AML-193 (cell line): ENCODE results near the gene AFAP1.

ENCODE experiments used
- DNase-seq, 2 experiments: peaks; one replicate each; lab custom pipeline; 2025; lab: John Stamatoyannopoulos, UW

Gene AFAP1, protein sequence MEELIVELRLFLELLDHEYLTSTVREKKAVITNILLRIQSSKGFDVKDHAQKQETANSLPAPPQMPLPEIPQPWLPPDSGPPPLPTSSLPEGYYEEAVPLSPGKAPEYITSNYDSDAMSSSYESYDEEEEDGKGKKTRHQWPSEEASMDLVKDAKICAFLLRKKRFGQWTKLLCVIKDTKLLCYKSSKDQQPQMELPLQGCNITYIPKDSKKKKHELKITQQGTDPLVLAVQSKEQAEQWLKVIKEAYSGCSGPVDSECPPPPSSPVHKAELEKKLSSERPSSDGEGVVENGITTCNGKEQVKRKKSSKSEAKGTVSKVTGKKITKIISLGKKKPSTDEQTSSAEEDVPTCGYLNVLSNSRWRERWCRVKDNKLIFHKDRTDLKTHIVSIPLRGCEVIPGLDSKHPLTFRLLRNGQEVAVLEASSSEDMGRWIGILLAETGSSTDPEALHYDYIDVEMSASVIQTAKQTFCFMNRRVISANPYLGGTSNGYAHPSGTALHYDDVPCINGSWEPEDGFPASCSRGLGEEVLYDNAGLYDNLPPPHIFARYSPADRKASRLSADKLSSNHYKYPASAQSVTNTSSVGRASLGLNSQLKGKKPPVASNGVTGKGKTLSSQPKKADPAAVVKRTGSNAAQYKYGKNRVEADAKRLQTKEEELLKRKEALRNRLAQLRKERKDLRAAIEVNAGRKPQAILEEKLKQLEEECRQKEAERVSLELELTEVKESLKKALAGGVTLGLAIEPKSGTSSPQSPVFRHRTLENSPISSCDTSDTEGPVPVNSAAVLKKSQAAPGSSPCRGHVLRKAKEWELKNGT

DNA sequence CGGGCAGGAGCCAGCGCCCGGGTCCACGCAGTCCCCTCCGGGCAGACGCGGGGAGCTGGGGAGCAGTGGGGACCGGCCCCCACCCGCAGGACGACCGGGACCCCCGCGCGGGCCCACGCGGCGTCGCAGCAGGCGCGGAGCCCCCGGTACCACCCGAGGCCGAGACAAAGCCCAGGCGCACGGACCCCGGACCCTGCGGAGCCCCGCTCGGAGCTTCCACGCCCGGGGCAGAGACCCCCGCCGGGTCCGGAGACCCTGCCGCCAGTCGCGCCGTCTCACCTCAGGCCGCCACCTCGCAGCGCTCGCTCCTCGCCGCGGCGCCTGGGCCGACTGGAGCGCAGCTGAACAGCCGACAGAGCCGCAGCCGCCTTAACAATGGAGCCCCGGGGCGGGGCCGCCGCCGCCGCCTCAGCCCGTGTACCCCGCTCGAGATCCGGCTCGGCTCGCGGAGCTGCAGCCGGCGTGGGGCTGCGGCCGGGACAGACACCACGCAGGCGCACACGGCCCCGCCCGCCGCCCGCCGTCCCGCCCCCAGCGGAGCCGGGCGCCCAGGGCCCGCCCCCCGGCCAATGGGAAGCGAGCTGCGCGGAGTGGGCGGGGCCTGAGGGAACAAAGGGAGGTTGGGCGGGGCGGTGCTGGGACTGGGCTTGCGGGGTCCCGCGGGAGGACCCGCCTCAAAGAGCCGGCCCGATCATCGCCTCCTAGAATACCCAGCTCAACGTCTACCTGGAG lies at the start of gene AFAP1:
Gene AFAP1, minus strand, starts transcription at position 485 of the 732 bp plus-strand sequence. CDS start 67,783 bp downstream, outside the sequence.
- DNase-seq, result no peak

DNA sequence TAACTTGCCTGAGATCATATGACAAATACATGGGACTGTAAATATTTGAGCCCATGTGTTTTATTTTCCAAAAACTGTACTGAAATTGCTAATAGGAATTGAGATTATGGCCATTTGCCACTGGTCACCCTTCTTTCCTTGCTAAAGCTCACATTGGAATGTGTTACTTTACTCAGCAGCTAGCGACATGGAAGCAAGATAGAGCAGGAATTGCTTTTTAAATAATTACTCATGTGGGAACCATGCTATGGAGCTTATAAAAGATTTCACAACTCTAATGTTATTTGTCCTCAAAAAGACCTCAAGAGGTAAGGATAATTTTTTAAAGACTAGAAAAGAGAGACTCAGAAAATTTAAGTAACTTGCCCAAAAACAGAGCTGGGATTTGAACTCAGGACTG lies 48.8 kb upstream of the AFAP1 start:
- DNase-seq, result no peak

DNA sequence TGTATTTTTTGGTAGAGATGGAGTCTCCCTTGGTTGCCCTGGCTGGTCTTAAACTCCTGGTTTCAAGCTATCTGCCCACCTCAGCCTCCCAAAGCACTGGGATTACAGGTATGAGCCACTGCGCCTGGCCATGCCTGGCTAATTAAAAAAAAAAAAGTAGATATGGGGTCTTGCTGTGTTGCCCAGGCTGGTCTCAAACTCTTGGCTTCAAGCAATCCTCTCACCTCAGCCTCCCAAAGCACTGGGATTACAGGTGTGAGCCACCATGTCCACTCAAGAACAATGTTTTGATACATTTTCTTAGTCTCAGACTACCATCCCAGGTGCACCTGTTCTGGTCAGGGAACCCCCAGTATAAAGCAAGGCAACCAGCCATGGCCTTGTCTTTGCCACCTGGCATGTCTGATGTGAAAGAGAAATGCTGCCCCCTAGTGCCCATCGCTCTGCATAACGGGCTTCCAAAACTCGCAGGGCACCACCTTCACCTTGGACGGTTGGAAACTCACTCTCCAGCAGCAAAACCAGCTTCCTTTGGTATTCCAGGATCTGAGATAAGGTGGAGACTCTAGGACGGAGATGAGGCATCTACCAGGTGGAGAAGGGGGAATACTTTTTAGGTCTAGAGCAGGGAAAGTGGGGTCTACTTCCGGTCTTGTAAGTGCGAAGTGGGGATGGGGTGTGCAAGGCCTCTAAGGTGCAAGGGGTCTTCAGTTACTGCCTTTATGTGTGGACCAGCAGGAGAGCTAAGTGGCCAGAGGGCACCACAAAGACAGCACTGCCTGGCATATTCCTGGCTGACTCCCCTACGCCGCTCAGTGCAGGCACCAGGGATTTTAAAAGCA lies 47.7 kb upstream of the AFAP1 start:
- peak; percentile 15 to 34 for DNase-seq

DNA sequence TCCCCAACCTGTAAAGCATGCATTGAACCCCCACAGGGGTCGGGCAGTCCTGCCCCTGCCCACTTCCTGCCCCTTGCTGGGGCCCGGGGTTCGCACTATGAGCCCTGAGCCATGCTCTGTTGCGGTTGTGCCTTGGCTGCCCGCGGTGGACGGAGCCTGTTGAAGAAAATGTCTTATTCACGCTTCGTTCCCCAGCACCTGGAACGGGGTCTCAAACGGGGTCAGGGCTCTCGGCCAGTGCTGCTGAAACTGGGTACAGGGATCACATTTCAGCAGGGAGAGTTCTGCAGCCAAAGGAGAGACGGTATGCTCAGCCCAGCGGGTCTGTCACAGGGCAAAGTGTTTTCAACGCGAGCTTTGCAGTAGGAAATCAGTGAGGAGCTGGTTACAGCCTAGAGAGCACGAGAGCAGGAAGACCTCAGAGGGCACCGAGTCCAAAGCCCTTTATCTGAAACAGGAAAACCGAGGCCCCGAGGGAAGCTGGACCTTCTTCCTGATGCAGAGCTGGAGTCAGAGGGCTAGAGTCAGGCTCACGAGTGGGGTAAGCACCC lies 46.3 kb upstream of the AFAP1 start:
- DNase-seq, result no peak

DNA sequence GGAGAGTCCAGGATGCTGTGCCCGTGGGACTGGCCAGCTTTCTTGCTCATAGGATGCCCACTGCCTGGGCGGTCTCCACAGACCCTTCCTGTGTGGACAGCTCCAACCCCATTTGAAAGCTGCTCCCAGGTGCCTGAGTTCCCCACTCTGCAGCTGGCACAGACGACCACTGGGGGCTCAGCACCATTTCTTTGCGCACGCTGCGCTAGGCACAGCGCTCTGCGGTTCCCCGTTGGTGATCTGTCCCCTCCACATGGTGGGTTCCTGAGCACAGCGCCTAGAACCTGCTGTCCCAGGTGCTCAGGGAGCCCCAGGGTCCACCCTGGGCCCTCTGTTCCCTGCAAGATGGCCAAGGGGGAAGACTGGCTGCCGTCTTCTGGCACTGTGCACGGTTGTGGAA lies 45.4 kb upstream of the AFAP1 start:
- no peak for DNase-seq

DNA sequence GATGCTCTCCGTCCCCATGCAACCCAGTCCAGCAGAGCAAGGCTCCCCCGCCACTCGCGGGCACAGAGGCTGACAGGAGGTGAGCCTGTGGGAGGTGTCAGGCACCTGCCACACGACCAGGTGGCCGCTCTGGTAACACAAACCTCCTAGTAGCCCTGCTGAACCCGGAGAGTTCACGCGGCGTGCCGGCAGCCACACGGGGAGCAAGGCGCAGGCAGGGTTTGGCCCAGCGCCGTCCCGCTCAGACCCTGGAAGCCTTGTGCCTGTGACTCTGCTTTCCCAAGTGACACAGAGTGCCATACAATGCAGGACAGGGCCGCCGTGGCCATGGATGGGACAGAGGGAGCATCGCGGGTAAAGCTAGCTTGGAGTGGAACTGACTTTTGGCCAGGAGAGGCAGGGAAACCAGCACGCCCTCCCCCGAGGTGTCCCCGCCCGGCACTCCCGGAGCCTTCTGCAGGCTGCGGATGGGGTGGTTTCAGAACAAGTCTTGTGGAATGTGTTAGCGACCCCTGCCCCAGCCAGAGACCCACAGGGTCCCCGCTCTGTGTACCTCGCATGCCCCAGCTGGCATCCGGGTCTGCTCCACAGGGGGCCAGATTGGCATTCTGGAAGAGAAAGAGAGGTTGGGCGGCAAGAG lies 44.7 kb upstream of the AFAP1 start:
- no peak for DNase-seq

DNA sequence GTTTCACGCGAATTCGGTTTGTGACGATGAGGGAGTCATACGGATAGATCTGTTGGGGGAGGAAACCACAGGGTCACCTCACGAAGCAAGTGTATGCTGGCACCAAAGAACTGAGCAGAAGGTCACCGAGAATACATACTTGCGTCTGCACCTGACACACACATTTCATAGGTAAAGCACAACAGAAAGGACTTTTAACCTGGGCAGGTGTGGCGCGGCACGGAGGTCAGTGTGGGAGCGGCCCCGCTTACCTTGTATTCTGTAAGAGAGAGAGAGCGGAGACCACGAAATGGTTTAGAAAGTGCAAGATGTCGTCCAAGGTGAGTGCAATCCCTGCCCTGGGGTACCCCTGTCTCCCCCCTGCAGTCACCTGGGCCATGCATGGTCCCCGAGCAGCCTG lies 43.6 kb upstream of the AFAP1 start:
- DNase-seq, result no peak

DNA sequence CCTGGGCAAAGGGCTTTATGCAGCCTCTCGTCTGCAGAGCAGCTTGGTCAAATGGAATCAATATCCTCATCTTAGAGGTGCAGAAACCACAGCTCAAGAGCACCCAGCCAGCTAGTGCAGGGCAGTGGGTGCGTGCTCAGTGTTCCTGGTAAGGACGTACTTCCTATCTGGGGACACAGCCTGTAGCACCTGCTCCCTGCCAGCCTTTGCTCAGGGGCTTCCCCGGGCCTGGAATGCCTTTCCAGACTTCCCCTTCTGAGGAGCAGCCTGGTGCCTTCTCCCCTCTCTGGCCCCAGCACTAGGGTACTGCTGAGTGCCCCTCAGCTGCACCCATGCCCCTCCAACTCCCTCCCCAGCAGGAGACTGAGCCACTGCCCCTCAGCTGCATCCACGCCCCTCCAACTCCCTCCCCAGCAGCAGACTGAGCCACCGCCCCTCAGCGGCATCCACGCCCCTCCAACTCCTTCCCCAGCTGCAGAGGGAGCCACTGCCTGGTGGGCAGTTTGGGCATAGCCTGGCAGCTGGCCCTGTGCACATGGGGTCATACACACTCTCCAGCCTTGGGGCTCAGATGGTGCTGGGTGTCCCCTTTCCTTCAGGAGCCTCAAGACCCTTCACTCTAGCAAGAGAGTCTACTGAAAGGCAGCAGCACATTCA lies 42.2 kb upstream of the AFAP1 start:
- no peak for DNase-seq

DNA sequence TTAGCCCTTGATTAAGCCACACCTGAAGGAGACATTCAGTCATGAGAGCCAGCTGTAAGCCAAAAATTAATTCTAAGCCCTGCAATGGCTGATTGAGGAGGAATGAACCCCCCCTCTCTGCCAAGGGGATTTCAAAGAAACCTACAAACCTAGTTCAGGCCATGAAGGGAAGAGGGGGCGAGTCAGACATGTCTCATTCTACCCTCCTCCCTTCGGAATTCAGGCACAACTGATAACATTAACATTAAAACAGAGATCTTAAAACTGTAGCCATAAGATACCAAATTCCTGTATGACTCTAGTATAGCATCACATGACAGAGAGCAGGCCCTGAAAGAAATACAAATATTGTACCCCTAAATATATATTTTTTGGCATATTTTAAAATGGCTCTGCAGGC lies 40.4 kb upstream of the AFAP1 start:
- DNase-seq, result no peak

DNA sequence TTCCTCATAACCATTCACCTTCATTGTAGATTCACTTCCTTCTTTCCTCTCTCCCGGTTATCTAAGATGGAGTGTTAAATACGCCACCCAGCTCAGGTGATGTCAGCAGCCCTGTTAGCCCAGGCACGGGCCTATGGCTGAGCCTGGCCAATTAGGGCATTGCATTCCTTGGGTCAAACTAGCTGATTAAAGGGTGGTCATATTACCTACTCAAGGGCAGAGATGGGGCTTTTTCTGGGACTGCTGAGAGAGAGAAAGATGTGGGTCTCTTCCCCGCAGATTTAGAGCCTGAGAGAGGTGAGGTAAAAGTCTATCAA lies 39.9 kb upstream of the AFAP1 start:
- DNase-seq, result no peak

DNA sequence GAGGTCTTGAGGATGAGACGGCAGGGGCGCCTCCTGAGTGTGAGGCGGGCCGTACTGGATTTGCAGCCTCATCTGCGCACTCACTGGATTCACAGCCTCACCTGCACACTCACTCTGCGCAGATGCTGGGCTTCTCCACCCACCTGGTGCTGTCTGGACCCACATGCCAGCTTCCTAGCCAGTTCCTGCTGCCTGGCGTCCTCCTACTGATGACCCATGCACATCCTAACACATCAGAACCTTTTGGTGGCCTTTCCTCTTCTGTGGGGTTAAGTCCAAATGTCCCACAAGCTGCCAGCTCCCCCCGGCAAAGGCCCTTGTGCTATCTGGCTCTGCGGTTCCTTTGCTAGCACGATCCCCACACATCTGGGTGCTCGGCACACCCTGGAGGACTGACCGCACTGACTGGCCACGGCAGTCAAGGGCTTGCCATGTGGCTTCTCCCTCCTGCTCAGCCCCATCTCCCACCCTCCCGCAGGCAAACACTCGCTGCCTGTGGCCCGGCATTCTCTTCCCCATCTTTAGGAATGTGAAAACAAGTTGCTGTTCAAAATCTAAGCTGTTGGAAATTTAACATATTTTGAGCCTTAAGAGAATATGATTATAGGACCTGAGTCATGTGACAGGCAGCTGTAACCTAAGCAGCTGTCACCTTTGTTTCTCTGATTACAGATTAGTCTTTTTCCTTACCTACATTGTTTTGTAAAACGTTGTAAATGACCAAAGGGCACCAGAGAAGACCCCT lies 39.4 kb upstream of the AFAP1 start:
- DNase-seq, result no peak

DNA sequence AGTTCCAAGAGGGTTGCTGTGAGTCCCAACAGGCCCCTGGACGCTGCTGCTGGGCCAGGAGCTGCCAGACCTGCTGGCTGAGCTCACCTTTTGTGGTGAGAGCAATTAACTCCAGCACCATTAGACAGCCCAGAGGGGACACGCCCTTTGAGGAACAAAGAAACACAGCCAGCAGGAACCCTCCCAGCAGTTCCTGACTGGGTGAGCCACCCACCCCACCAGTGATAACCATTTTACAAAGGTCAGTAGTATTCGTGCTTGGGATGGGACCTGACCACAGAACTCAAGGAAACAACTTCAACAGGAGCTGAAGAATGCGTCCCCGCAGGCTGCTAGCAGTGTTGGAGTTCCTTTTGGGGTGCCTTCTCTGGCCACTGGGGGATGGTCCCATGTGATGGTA lies 38.8 kb upstream of the AFAP1 start:
- DNase-seq, result no peak

DNA sequence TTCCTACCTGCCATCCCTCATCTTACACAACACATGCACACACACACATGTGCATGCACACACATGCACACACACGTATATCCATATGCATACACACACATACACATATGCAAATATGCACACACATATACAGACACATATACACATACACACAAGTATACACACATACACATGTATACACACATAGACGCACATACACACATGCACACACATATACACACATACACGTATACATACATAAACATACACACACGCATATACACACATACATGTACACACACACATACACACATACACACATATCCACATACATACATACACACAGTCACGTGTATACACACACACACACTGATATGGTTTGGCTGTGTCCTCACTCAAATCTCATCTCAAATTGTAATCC lies 37.0 kb upstream of the AFAP1 start:
- DNase-seq, result no peak

DNA sequence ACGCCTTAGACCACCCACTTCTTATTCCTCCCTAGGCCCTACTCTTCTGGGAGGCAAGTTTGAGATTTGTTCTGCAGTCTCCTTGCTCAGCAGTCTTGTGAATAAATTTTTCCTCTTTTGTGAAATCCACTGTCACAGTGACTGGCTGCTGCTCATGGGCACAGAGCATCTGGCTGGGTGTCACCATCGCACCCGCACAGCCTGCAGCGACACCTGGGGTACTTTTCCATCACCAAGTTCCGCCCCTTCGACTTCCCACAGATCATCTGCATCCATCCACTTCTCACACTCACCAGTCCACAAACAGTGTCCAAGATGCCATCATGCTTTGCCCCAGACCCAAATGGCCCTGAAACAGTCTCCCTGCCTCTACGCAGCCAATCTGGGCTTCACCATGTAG lies 36.4 kb upstream of the AFAP1 start:
- no peak for DNase-seq

DNA sequence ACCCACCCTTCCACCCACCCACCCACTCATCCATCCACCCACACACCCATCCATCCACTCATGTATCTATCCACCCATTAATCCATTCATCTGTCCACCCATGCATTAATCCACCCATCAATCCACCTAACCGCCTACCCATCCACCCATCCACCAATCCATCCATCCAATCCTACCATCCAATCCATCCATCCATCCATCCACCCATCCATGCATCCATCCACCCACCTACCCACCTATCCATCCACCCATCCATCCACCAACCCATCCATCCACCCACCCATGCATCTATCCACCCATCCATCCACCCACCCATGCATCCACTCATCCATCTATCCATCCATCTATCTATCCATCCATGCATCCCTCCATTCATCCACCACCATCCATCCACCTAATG lies 34.8 kb upstream of the AFAP1 start:
- no peak for DNase-seq

DNA sequence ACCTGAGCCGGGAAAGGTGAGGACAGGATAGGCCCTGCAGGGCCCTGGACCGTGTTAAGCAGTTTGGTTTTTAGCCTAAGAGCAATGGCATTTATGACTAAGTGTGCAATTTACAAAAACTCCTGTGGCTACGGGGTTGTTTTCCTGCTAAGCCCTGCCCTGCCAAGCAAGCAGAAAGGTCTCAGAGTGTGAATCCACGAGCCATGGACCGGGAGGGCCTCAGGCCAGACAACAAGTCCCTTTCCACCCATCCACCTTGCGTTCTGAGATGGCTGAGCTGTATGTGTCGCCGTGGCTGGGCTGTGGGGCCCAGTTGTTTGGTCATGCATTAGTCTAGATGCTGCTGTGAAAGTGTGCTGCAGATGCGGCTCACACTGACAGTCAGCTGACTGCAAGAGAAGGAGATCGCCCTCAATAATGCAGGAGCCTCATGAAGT lies 33.9 kb upstream of the AFAP1 start:
- DNase-seq, result no peak

DNA sequence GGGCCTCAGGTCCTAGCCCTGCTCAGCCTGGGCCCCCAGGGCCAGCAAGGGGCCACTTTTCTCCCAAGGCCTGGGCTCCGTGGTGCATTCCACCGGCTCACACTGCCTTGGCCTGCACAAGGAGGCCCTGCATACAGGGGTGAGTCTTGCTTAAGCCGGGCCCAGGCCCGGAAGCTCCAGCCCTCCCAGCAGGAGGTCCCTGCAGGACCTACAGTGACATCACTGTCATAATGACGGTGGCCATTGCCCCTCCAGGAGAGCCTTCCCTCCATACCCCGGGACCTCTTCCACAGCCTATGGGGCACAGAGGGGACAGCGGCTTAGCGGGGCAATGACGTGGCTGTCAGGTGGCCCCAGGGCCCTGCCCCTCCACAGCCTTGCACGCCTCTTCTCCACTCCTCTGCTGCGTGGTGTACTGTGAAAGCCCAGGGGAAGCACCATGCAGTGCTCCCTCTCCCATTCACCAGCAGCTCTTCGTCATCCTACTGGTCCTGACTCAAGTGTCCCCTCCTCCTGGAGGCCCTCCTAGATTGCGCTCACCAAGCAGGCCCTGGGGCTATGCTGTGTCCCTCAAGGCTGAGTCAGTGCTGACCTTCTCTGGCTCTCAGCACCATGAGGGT lies 32.3 kb upstream of the AFAP1 start:
- DNase-seq, result no peak

DNA sequence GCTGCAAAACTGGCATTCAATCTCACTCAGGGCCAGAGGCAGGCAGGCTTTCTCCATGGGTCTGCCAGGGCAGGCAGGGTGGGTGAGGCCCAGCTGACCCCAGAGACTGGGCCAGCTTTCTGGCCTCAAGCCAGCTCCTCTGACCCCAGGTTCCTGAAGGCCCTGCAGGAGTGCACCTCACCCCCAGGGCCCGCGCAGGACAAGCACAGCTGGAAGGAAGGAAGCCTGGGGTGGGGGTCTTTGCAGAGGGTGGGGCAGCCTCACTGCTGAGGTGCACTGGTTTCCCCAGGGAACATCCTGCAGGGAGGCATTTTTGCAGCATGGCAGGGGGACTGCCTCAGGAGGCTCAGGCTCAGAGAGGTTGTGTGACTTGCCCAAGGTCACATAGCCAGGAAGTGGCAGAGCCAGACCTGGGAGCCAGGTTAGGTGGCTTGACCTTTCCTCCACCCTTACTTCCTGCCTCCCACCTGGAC lies 31.5 kb upstream of the AFAP1 start:
- no peak for DNase-seq

DNA sequence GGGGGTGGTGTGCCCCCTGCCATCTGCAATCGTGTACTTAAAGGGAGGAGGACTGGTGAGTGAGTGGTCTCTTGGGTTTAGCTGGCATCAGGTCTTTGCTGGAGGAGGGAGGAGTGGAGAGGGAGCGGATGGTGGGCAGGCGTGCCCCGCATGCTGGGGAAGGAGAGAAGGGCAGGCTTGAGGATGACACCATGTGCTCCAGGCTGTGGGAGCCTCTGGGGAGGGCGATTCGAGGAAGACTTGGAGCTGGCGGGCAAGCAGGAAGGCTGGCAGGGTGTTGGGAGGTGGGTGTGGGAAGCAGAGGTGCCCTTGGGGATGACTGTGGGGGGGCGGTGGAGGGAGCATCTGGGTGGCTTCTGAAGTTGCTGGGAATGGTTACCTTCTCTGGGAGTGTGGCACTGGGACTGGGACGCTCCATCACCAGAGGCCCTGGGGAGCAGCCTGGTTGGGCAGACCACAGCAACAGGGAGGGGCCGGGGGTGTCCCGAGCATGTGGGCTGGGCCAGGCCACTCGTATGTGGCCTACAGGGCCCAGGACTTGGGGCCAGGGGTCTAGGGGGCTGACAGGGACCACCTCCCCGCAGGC lies 30.8 kb upstream of the AFAP1 start:
- DNase-seq, result no peak
